ENCODE results near the gene LRSAM1. TPM values are rescaled to one million over a fixed set of nuclear protein-coding genes. Genes with fewer than 3 reads are reported as not detected.

Gene LRSAM1
- total and polyA plus RNA-seq, 9 of the 15 experiments (the other 6 are each of a cell fraction or from before 2014, with no cell fraction given) = 0.07 to 16.2 (median 4.7) TPM

DNA sequence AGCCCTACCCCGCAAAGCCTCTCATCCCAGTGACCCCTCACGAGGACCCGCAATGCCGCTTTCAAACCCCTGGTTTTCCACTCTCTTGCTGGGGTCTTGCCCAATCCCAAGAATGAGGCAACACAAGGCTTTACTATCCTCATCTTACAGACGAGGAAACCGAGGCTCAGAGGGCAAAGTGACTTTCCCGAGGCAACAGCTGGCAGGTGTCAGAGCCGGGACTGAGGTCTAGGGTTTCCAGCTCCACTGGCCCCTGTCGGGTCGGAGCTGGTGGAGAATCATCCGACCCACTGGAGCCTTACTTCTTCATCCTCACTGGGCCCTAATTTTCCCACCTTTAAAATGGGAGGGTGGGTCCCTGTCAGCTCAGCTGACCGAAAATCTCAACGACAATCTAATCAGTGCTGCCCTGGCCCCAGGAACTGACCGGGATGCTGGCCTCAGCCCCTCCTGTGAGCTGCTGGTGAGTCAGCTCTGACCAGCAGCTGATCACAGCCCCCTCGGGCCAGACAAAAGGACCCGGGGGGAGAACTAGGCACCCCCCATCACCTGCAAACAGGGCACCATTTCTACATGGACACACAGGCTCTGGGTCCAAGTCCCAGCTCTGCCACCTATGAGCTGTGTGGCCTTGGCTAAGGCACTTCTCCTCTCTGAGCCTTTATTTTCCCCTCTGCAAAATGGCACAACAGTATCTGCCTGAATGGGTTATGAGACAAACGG is 88.1 kb downstream of the LRSAM1 start (continued):
- TF ChIP-seq, protein P1, sequence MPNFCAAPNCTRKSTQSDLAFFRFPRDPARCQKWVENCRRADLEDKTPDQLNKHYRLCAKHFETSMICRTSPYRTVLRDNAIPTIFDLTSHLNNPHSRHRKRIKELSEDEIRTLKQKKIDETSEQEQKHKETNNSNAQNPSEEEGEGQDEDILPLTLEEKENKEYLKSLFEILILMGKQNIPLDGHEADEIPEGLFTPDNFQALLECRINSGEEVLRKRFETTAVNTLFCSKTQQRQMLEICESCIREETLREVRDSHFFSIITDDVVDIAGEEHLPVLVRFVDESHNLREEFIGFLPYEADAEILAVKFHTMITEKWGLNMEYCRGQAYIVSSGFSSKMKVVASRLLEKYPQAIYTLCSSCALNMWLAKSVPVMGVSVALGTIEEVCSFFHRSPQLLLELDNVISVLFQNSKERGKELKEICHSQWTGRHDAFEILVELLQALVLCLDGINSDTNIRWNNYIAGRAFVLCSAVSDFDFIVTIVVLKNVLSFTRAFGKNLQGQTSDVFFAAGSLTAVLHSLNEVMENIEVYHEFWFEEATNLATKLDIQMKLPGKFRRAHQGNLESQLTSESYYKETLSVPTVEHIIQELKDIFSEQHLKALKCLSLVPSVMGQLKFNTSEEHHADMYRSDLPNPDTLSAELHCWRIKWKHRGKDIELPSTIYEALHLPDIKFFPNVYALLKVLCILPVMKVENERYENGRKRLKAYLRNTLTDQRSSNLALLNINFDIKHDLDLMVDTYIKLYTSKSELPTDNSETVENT (CRISPR knock-in tag; IDR thresholded peaks at IDR 0.05) = no peak
- no peak for TF ChIP-seq PYGO2 (tag; IDR thresholded peaks at IDR 0.05)
- TF ChIP-seq HIVEP1 (CRISPR knock-in tag; IDR thresholded peaks at IDR 0.05) = no peak
- no peak for TF ChIP-seq ZNF431 (CRISPR knock-in tag; IDR thresholded peaks at IDR 0.05)
- no peak for TF ChIP-seq SLC30A9 (CRISPR knock-in tag; IDR thresholded peaks at IDR 0.05)
- TF ChIP-seq FOXJ2 (tag; IDR thresholded peaks at IDR 0.05) = no peak
- peak; percentile 11; the same call in 1 of the 2 replicates for TF ChIP-seq ZNF75A (CRISPR knock-in tag; IDR thresholded peaks at IDR 0.05)
- TF ChIP-seq, protein P2, sequence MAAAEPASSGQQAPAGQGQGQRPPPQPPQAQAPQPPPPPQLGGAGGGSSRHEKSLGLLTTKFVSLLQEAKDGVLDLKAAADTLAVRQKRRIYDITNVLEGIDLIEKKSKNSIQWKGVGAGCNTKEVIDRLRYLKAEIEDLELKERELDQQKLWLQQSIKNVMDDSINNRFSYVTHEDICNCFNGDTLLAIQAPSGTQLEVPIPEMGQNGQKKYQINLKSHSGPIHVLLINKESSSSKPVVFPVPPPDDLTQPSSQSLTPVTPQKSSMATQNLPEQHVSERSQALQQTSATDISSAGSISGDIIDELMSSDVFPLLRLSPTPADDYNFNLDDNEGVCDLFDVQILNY (CRISPR knock-in tag; IDR thresholded peaks at IDR 0.05) = no peak
- TF ChIP-seq, protein P3, sequence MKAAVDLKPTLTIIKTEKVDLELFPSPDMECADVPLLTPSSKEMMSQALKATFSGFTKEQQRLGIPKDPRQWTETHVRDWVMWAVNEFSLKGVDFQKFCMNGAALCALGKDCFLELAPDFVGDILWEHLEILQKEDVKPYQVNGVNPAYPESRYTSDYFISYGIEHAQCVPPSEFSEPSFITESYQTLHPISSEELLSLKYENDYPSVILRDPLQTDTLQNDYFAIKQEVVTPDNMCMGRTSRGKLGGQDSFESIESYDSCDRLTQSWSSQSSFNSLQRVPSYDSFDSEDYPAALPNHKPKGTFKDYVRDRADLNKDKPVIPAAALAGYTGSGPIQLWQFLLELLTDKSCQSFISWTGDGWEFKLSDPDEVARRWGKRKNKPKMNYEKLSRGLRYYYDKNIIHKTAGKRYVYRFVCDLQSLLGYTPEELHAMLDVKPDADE (conservative IDR thresholded peaks at IDR 0.05; ENCODE audit: control insufficient read depth, low read depth, low read length) = no peak
- TF ChIP-seq SMARCB1 (IDR thresholded peaks at IDR 0.05; ENCODE audit: insufficient read length, low read depth) = no peak
- no peak for TF ChIP-seq ZKSCAN8 (CRISPR knock-in tag; IDR thresholded peaks at IDR 0.05)
- TF ChIP-seq FUS (optimal IDR thresholded peaks at IDR 0.05; ENCODE audit: low read depth, low read length) = no peak
- TF ChIP-seq SIN3A (IDR thresholded peaks at IDR 0.05; ENCODE audit: borderline replicate concordance in 2 of 2, control insufficient read depth in 1 of 2, low read depth in 2 of 2, low read length in 2 of 2) = no peak
- TF ChIP-seq CREBBP (IDR thresholded peaks at IDR 0.05; ENCODE audit: low read depth, low read length) = no peak
- no peak for TF ChIP-seq SMC3 (conservative IDR thresholded peaks at IDR 0.05; ENCODE audit: insufficient read depth, low read depth, low read length)
- TF ChIP-seq, protein P4, sequence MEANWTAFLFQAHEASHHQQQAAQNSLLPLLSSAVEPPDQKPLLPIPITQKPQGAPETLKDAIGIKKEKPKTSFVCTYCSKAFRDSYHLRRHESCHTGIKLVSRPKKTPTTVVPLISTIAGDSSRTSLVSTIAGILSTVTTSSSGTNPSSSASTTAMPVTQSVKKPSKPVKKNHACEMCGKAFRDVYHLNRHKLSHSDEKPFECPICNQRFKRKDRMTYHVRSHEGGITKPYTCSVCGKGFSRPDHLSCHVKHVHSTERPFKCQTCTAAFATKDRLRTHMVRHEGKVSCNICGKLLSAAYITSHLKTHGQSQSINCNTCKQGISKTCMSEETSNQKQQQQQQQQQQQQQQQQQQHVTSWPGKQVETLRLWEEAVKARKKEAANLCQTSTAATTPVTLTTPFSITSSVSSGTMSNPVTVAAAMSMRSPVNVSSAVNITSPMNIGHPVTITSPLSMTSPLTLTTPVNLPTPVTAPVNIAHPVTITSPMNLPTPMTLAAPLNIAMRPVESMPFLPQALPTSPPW (CRISPR knock-in tag; IDR thresholded peaks at IDR 0.05) = peak; percentile 94
- TF ChIP-seq CC2D1A (IDR thresholded peaks at IDR 0.05) = no peak
- peak; percentile 39 for TF ChIP-seq BRD9 (IDR thresholded peaks at IDR 0.05; ENCODE audit: low read depth, partially characterized antibody)
- no peak for TF ChIP-seq TSC22D4 (tag; IDR thresholded peaks at IDR 0.05)
- no peak for TF ChIP-seq KDM5B (IDR thresholded peaks at IDR 0.05; ENCODE audit: insufficient replicate concordance, low read depth, low read length)
- TF ChIP-seq GABPB2 (CRISPR knock-in tag; conservative IDR thresholded peaks at IDR 0.05) = no peak
- TF ChIP-seq NUFIP1 (IDR thresholded peaks at IDR 0.05; ENCODE audit: partially characterized antibody) = no peak

Measured in K562 (cell line).